KMS-11 (cell line): ENCODE results near the gene ZSWIM6.

Experiments
- H2AFZ ChIP-seq: fragments of 200-600 bp; sonication (generic); 2 replicates; pipeline ENCODE4 v1.6.1; 2016; ENCODE audit warnings: antibody characterized with exemption, mixed run types, low read depth
- H3K27ac ChIP-seq: fragments of 200-600 bp; sonication (generic); 2 replicates; pipeline ENCODE4 v1.6.1; 2016; ENCODE audit warnings: mild to moderate bottlenecking, mixed run types
- H3K27me3 ChIP-seq: fragments of 200-600 bp; sonication (generic); 2 replicates; pipeline ENCODE4 v1.6.1; 2017; ENCODE audit warnings: mild to moderate bottlenecking, low read depth, mixed run types, moderate library complexity; ENCODE audit not compliant: insufficient read depth
- H3K36me3 ChIP-seq: fragments of 200-600 bp; sonication (generic); 2 replicates; pipeline ENCODE4 v1.6.1; 2017; ENCODE audit warnings: mild to moderate bottlenecking, mixed run types; ENCODE audit not compliant: insufficient read depth
- H3K4me1 ChIP-seq: fragments of 200-600 bp; sonication (generic); 2 replicates; pipeline ENCODE4 v1.6.1; 2016; ENCODE audit warnings: mild to moderate bottlenecking, low read depth, mixed run types; ENCODE audit not compliant: poor library complexity, severe bottlenecking
- H3K4me2 ChIP-seq: fragments of 200-600 bp; sonication (generic); 2 replicates; pipeline ENCODE4 v1.7.0; 2016; ENCODE audit warnings: mild to moderate bottlenecking, mixed run types
- H3K4me3 ChIP-seq: fragments of 200-600 bp; sonication (generic); IDR thresholded peaks from 2 replicates; pipeline ENCODE4 v1.6.1; 2017; ENCODE audit warnings: low read depth, low read length, mixed read lengths; ENCODE audit not compliant: insufficient read depth
- H3K79me2 ChIP-seq: fragments of 200-600 bp; sonication (generic); 2 replicates; pipeline ENCODE4 v1.6.1; 2016; ENCODE audit warnings: low read depth, mixed run types; ENCODE audit not compliant: insufficient read depth
- H3K9ac ChIP-seq: fragments of 200-600 bp; sonication (generic); 2 replicates; pipeline ENCODE4 v1.6.1; 2016; ENCODE audit warnings: mild to moderate bottlenecking, mixed run types
- H4K20me1 ChIP-seq: fragments of 200-600 bp; sonication (generic); 2 replicates; pipeline ENCODE4 v1.6.1; 2016; ENCODE audit warnings: mild to moderate bottlenecking, mixed run types; ENCODE audit not compliant: insufficient read depth
- CTCF ChIP-seq: fragments of 200-600 bp; sonication (generic); conservative IDR thresholded peaks from 2 replicates; pipeline ENCODE4 v1.6.1; 2017; ENCODE audit warnings: low read depth, mild to moderate bottlenecking, antibody characterized with exemption, low read length, moderate library complexity, mixed read lengths

The ZSWIM6 gene

GRCh38 chr5:61587125-61587524, 255.1 kb downstream of the ZSWIM6 start:
- TF ChIP-seq CTCF, result no peak
- Histone ChIP-seq H3K27me3 (no peaks in the 10 kb centered on the region), H3K27ac (no peak overlapping the region), H3K4me2 (no peak overlapping the region), H3K36me3 (no peaks in the 10 kb centered on the region), H2AFZ (no peak overlapping the region), H3K4me1 (no peaks in the 10 kb centered on the region), H3K79me2 (no peaks in the 10 kb centered on the region), H4K20me1 (no peaks in the 10 kb centered on the region), H3K4me3 (no peak overlapping the region), H3K9ac (no peak overlapping the region)

- Histone ChIP-seq H3K79me2 (no peaks in the 10 kb centered on the region), H3K27ac (no peak overlapping the region), H3K4me2 (no peak overlapping the region), H3K9ac (no peak overlapping the region), H2AFZ (no peak overlapping the region), H3K27me3 (no peaks in the 10 kb centered on the region), H3K4me1 (no peaks in the 10 kb centered on the region), H3K36me3 (no peaks in the 10 kb centered on the region), H3K4me3 (no peak overlapping the region), H4K20me1 (no peaks in the 10 kb centered on the region)
- no peak for TF ChIP-seq CTCF
Observed at GRCh38 chr5:61588216-61588615, 256.2 kb downstream of the ZSWIM6 start.

- no peak overlapping the region for H3K4me3 ChIP-seq
- no peaks in the 10 kb centered on the region for H3K79me2 ChIP-seq
- H3K4me1 ChIP-seq, result no peaks in the 10 kb centered on the region
- no peak overlapping the region for H3K4me2 ChIP-seq
- H3K9ac ChIP-seq, result no peak overlapping the region
- H2AFZ ChIP-seq, result no peak overlapping the region
- no peak for TF ChIP-seq CTCF
- no peaks in the 10 kb centered on the region for H4K20me1 ChIP-seq
- no peaks in the 10 kb centered on the region for H3K27me3 ChIP-seq
- H3K36me3 ChIP-seq, result no peaks in the 10 kb centered on the region
- no peak overlapping the region for H3K27ac ChIP-seq
Observed at GRCh38 chr5:61589946-61590345, 257.9 kb downstream of the ZSWIM6 start.

- no peaks in the 10 kb centered on the region for H3K27me3 ChIP-seq
- no peak overlapping the region for H3K4me2 ChIP-seq
- H4K20me1 ChIP-seq, result no peaks in the 10 kb centered on the region
- H3K4me1 ChIP-seq, result no peaks in the 10 kb centered on the region
- H2AFZ ChIP-seq, result no peak overlapping the region
- no peaks in the 10 kb centered on the region for H3K36me3 ChIP-seq
- no peak for TF ChIP-seq CTCF
- no peak overlapping the region for H3K27ac ChIP-seq
- H3K9ac ChIP-seq, result no peak overlapping the region
- H3K4me3 ChIP-seq, result no peak overlapping the region
- H3K79me2 ChIP-seq, result no peaks in the 10 kb centered on the region
Observed at GRCh38 chr5:61590473-61590872, 258.4 kb downstream of the ZSWIM6 start.

- no peaks in the 10 kb centered on the region for H3K79me2 ChIP-seq
- H3K4me1 ChIP-seq, result no peaks in the 10 kb centered on the region
- H3K4me3 ChIP-seq, result no peak overlapping the region
- no peaks in the 10 kb centered on the region for H4K20me1 ChIP-seq
- H2AFZ ChIP-seq, result no peak overlapping the region
- TF ChIP-seq CTCF, result no peak
- H3K36me3 ChIP-seq, result no peaks in the 10 kb centered on the region
- H3K27ac ChIP-seq, result no peak overlapping the region
- no peaks in the 10 kb centered on the region for H3K27me3 ChIP-seq
- H3K9ac ChIP-seq, result no peak overlapping the region
- H3K4me2 ChIP-seq, result no peak overlapping the region
Observed at GRCh38 chr5:61591859-61592258, 259.8 kb downstream of the ZSWIM6 start.
